HepG2 (cell line): Measurements from ENCODE around the gene ADAM15. TPM values are rescaled to one million over a fixed set of nuclear protein-coding genes. Genes with fewer than 3 reads are reported as not detected.

Source experiments
- ATAC-seq: fragments of 200-7000 bp; cut with Tn5 transposase; 3 replicates; pipeline ENCODE4 v1.9.1; 2020; ENCODE audit warnings: mild to moderate bottlenecking, moderate library complexity
- BruUV-seq: library from RNA; stranded (reverse); fragments of 400-500 nt; replicated peaks from 2 replicates; lab custom pipeline; 2021; lab: Mats Ljungman, UMichigan
- CTCF ChIA-PET: fragments of 300-600 bp; formaldehyde crosslinking; extraction: SDS; loops from one replicate; lab custom pipeline; 2021; ENCODE audit warnings: low total read pairs, inconsistent platforms, low intra/inter-chr PET ratio; lab: Yijun Ruan, JAX
- POLR2A ChIA-PET: fragments of 350-600 bp; sonication (Branson Sonifier 250); formaldehyde crosslinking; loops from one replicate; lab custom pipeline; 2020; ENCODE audit warnings: antibody characterized with exemption, inconsistent platforms; lab: Yijun Ruan, JAX
- DNase-seq: peaks from one replicate; pipeline ENCODE4 v3.0.0-alpha.2; 2015; ENCODE audit warnings: low spot score
- FAIRE-seq: peaks from 3 replicates; lab custom pipeline; 2011; peaks lifted over from hg19 to GRCh38; lab: Jason Lieb, UNC
- H2AFZ ChIP-seq: one replicate; pipeline ENCODE4 v1.6.1; 2011; ENCODE audit warnings: low read length, inconsistent platforms
- H3K27ac ChIP-seq: fragments of 300-600 bp; 3 replicates; pipeline ENCODE4 v1.8.0; 2011; ENCODE audit warnings: mixed run types, mild to moderate bottlenecking, mixed read lengths, low read length, inconsistent platforms; ENCODE audit not compliant: insufficient read depth; ENCODE audit errors: extremely low read length
- H3K27me3 ChIP-seq, 2 experiments: fragments of 200-600 bp in 1 of 2; 2 replicates in 1 of 2; 3 replicates in 1 of 2; pipeline versions ENCODE4 v1.6.0 to v1.8.0; 2011; ENCODE audit warnings: low read length in 2 of 2, mild to moderate bottlenecking in 2 of 2, moderate library complexity in 2 of 2, inconsistent platforms in 1 of 2; ENCODE audit not compliant: insufficient read depth in 2 of 2, control insufficient read depth in 1 of 2
- H3K36me3 ChIP-seq, 2 experiments: fragments of 200-600 bp in 1 of 2; replicated peaks in 1 of 2; 2 replicates in 1 of 2; 3 replicates in 1 of 2; pipeline versions ENCODE4 v1.5.1 to v1.8.0; 2011; ENCODE audit warnings: low read length in 2 of 2, inconsistent platforms in 1 of 2; ENCODE audit not compliant: insufficient read depth in 2 of 2, control insufficient read depth in 1 of 2
- H3K4me1 ChIP-seq: 2 replicates; pipeline ENCODE4 v1.5.1; 2012; ENCODE audit warnings: low read length, inconsistent platforms; ENCODE audit not compliant: insufficient read depth
- H3K4me2 ChIP-seq: 2 replicates; pipeline ENCODE4 v1.6.0; 2011; ENCODE audit warnings: low read depth, low read length, inconsistent platforms
- H3K4me3 ChIP-seq, 3 experiments: fragments of 200-600 bp in 1 of 3; sonication (generic), shearing (Covaris generic) in 1 of 3; replicated peaks in 1 of 3; 2 replicates each; pipeline ENCODE4 v1.5.1; 2011 to 2016; ENCODE audit warnings: low read length in 3 of 3, inconsistent platforms in 2 of 3, low read depth in 2 of 3, mild to moderate bottlenecking in 2 of 3, control low read depth in 1 of 3, mixed read lengths in 1 of 3; ENCODE audit not compliant: insufficient read depth in 1 of 3
- H3K79me2 ChIP-seq: one replicate; pipeline ENCODE4 v1.6.1; 2011; ENCODE audit warnings: low read length, inconsistent platforms; ENCODE audit not compliant: insufficient read depth
- H3K9ac ChIP-seq: 2 replicates; pipeline ENCODE4 v1.6.0; 2011; ENCODE audit warnings: mild to moderate bottlenecking, low read depth, low read length, inconsistent platforms; ENCODE audit not compliant: insufficient read depth
- H3K9me3 ChIP-seq: 2 replicates; pipeline ENCODE4 v1.5.1; 2012; ENCODE audit warnings: mild to moderate bottlenecking, low read length
- H4K20me1 ChIP-seq: 2 replicates; pipeline ENCODE4 v1.6.0; 2011; ENCODE audit warnings: inconsistent platforms, mild to moderate bottlenecking, low read length, moderate library complexity; ENCODE audit not compliant: insufficient read depth
- ARNT ChIP-seq: fragments of 450-650 bp; IDR thresholded peaks from 2 replicates; pipeline ENCODE4 v1.6.1; 2017
- HCFC1 ChIP-seq: fragments of 150-350 bp; IDR thresholded peaks from 2 replicates; pipeline ENCODE4 v1.6.1; 2014; ENCODE audit warnings: low read depth, low read length
- HNRNPL ChIP-seq: fragments of 200-400 bp; formaldehyde crosslinking; IDR thresholded peaks from 2 replicates; pipeline ENCODE4 v1.6.1; 2017; ENCODE audit warnings: mild to moderate bottlenecking, low read depth, low read length
- KLF13 ChIP-seq: sonication (generic); formaldehyde crosslinking; IDR thresholded peaks from 2 replicates; pipeline ENCODE4 v1.4.0; 2020; ENCODE audit warnings: mild to moderate bottlenecking, missing genetic modification reagents
- PHB2 ChIP-seq: fragments of 450-650 bp; IDR thresholded peaks from 2 replicates; pipeline ENCODE4 v1.6.1; 2018; ENCODE audit not compliant: partially characterized antibody
- ZBTB8A ChIP-seq: sonication (generic); formaldehyde crosslinking; IDR thresholded peaks from 2 replicates; pipeline ENCODE4 v1.4.0; 2020; ENCODE audit warnings: mild to moderate bottlenecking, low read depth, missing genetic modification reagents, borderline replicate concordance
- ZMYM4 ChIP-seq: sonication (generic); formaldehyde crosslinking; IDR thresholded peaks from 2 replicates; pipeline ENCODE4 v1.8.1; 2023; ENCODE audit warnings: mild to moderate bottlenecking, missing genetic modification reagents
- WGBS: methylation state at CpG from one replicate; pipeline ENCODE4 v1.1.6; 2017; ENCODE audit warnings: low lambda C conversion rate; 5-methylcytosine and 5-hydroxymethylcytosine counted together
- in situ Hi-C: cut with HindIII; loops from 2 replicates; pipeline ENCODE4 v1.10.0; 2017; ENCODE audit warnings: low pct_unique_long_range_greater_than_20kb; ENCODE audit not compliant: extremely low pct_ligation_motif_present
- intact Hi-C: fragments of 100-400 bp; cut with micrococcal nuclease; formaldehyde crosslinking; loops from one replicate; pipeline ENCODE4 v1.10.0; 2022; ENCODE audit not compliant: unreplicated experiment
- polyA plus RNA-seq, 8 experiments: library from polyadenylated mRNA; depleted of rRNA in 3 of 8; stranded (reverse) in 7 of 8; unstranded in 1 of 8; fragments of >200 nt; fragmentation: Illumina TruSeq in 4 of 8; extraction: Trizol in 4 of 8; gene quantifications; 2 replicates each; pipeline versions ENCODE4 v1.2.1 to v1.2.3, GENCODE V29; 2011 to 2016; ENCODE audit warnings: low read depth in 4 of 8, missing spikeins in 1 of 8, mixed read lengths in 1 of 8; ENCODE audit not compliant: insufficient read depth in 1 of 8
- total RNA-seq, 5 experiments: library from RNA; depleted of rRNA; stranded (reverse); fragments of >200 nt; fragmentation: Illumina TruSeq; extraction: Trizol; gene quantifications; 2 replicates each; pipeline ENCODE4 v1.2.3, GENCODE V29; 2016; ENCODE audit warnings: low read depth in 1 of 5

Gene ADAM15
- total and polyA plus RNA-seq, 2 of the 13 experiments (the other 11 are each of a cell fraction or from before 2014, with no cell fraction given): 17.9 to 25.6 TPM

- TF ChIP-seq ZMYM4 (CRISPR knock-in tag): no peak
Observed at GRCh38 chr1:155053531-155054105, 2.5 kb downstream of the ADAM15 start (continued).

DNA sequence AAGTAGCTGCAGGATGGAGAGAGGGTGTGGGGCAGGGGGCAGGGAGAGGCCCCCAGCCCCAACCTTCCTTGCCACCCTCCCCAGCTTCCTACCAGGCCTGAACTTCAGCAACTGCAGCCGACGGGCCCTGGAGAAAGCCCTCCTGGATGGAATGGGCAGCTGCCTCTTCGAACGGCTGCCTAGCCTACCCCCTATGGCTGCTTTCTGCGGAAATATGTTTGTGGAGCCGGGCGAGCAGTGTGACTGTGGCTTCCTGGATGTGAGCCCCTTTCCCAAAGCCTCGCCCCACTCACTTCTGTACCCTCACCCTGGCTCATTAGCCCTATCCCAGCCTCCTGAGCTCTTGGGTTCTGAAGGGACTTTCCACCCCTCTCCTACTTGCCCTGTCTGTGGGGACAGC is 6.0 kb downstream of the ADAM15 start:
- no peak for FAIRE-seq
- H3K9me3 ChIP-seq: no peaks in the 10 kb centered on the region
- DNase-seq: no peak
- H3K27ac ChIP-seq: no peak overlapping the region
- no peaks in the 10 kb centered on the region for H3K27me3 ChIP-seq
- no peak overlapping the region for H3K4me2 ChIP-seq
- POLR2A ChIA-PET: no interaction called here
- no peak for ATAC-seq
- H3K36me3 ChIP-seq: peaks cover 6 to 19% of the 10 kb centered on the region in 2 experiments
- no peaks in the 10 kb centered on the region for H4K20me1 ChIP-seq
- WGBS: 90% methylated on average over 6 of the region's 8 CpGs
- no peak for TF ChIP-seq ARNT
- TF ChIP-seq KLF13 (CRISPR knock-in tag): no peak
- no peak for TF ChIP-seq ZBTB8A (CRISPR knock-in tag)
- TF ChIP-seq HCFC1: no peak
- TF ChIP-seq, all 625 proteins: peak for 0
- Histone ChIP-seq H3K4me3 (no peak overlapping the region), H3K9ac (no peak overlapping the region), H3K4me1 (peaks cover 16% of the 10 kb centered on the region), H3K79me2 (no peaks in the 10 kb centered on the region), H2AFZ (no peak overlapping the region)
- in situ Hi-C loops: no loop called here
- no TSS peak for BruUV-seq
- intact Hi-C loops: no loop called here
- CTCF ChIA-PET: no interaction called here

DNA sequence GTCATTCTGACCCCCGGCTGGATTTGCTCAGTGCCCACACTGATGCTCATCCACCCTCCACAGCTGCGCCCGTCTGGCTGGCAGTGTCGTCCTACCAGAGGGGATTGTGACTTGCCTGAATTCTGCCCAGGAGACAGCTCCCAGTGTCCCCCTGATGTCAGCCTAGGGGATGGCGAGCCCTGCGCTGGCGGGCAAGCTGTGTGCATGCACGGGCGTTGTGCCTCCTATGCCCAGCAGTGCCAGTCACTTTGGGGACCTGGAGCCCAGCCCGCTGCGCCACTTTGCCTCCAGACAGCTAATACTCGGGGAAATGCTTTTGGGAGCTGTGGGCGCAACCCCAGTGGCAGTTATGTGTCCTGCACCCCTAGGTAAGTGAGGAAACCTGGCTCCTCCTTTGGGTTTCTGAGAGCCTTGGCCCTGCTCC is 6.7 kb downstream of the ADAM15 start:
- Histone ChIP-seq H2AFZ (no peak overlapping the region), H3K4me3 (no peak overlapping the region), H3K27ac (no peak overlapping the region), H3K9ac (no peak overlapping the region), H3K4me2 (no peak overlapping the region), H3K4me1 (peaks cover 16% of the 10 kb centered on the region), H3K27me3 (no peaks in the 10 kb centered on the region), H3K36me3 (peaks cover 6 to 19% of the 10 kb centered on the region in 2 experiments), H4K20me1 (no peaks in the 10 kb centered on the region), H3K79me2 (no peaks in the 10 kb centered on the region), H3K9me3 (no peaks in the 10 kb centered on the region)
- ChIA-PET CTCF (interaction anchor here (1.3 kb wide), 1 partner anchor 13 kb away, joined by 3 read pairs; no protein-coding TSS in a partner anchor), POLR2A (no interaction called here)
- in situ Hi-C loops: no loop called here
- FAIRE-seq (no peak), ATAC-seq (no peak), DNase-seq (no peak)
- intact Hi-C loops: no loop called here
- BruUV-seq: no TSS peak
- 95% methylated on average over 6 of the region's 13 CpGs for WGBS
- TF ChIP-seq HNRNPL (0 out of 2 replicates have a peak, but pooled peaks have one; percentile 32), PHB2 (no peak)
- TF ChIP-seq, all 625 proteins: peak for 1
